ENCODE data around the gene ZMYND8.

DNA sequence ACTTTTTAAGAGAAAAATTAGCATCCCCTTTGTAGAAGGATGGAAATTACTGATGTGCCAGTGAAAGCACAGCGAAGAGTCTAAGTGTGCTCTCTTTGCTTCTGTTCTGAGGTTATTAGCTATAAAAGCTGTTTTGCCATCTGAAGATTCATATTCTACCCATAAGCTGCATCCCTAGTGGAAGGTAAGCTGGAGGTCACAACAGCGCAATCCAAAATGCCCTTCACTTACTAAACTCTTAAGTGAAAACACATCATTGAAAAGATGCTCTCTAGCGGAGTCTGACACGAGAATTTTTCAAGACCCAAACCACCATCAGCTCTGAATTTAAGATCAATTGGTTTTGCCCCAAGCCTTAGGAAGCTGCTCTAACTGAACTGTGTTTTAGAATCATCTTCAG, 113.5 kb downstream of the ZMYND8 start:
- TF ChIP-seq, protein P1, sequence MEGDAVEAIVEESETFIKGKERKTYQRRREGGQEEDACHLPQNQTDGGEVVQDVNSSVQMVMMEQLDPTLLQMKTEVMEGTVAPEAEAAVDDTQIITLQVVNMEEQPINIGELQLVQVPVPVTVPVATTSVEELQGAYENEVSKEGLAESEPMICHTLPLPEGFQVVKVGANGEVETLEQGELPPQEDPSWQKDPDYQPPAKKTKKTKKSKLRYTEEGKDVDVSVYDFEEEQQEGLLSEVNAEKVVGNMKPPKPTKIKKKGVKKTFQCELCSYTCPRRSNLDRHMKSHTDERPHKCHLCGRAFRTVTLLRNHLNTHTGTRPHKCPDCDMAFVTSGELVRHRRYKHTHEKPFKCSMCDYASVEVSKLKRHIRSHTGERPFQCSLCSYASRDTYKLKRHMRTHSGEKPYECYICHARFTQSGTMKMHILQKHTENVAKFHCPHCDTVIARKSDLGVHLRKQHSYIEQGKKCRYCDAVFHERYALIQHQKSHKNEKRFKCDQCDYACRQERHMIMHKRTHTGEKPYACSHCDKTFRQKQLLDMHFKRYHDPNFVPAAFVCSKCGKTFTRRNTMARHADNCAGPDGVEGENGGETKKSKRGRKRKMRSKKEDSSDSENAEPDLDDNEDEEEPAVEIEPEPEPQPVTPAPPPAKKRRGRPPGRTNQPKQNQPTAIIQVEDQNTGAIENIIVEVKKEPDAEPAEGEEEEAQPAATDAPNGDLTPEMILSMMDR (conservative IDR thresholded peaks at IDR 0.05; ENCODE audit: low read depth, low read length): no peak
- TF ChIP-seq EZH2 (IDR thresholded peaks at IDR 0.05; ENCODE audit: low read length, unreplicated experiment): no peak
